GM19239 (cell line): ENCODE measurements around the gene NECTIN1.
"Not testable (repeated sequence)": the region's sequence is repeated elsewhere in the genome, so short reads cannot be mapped to it uniquely, and the experiment has no call there.

ENCODE experiments used
- DNase-seq: peaks from one replicate; pipeline ENCODE4 v3.0.0; 2011; ENCODE audit warnings: low spot score; ENCODE audit not compliant: insufficient read length
- FAIRE-seq: peaks from 2 replicates; lab custom pipeline; 2011; peaks lifted over from hg19 to GRCh38; lab: Jason Lieb, UNC

Gene NECTIN1

GRCh38 chr11:119607726-119608125, 121.3 kb downstream of the NECTIN1 start:
- DNase-seq (no peak), FAIRE-seq (no peak)

GRCh38 chr11:119605137-119605665, 123.8 kb downstream of the NECTIN1 start:
- FAIRE-seq: no peak
- DNase-seq: no peak

- no peak for DNase-seq
- FAIRE-seq: no peak
Observed at GRCh38 chr11:119602745-119603373, 126.1 kb downstream of the NECTIN1 start.

- FAIRE-seq (peak; percentile 74), DNase-seq (peak; percentile 44)
Observed at GRCh38 chr11:119599864-119600541, 129.0 kb downstream of the NECTIN1 start.

- DNase-seq, FAIRE-seq: not testable (repeated sequence)
Observed at GRCh38 chr11:119595941-119596340, 133.1 kb downstream of the NECTIN1 start.

- no peak for FAIRE-seq
- no peak for DNase-seq
Observed at GRCh38 chr11:119594639-119595249, 134.3 kb downstream of the NECTIN1 start.

- no peak for DNase-seq
- FAIRE-seq: no peak
Observed at GRCh38 chr11:119593346-119593745, 135.7 kb downstream of the NECTIN1 start.

GRCh38 chr11:119592642-119593041, 136.4 kb downstream of the NECTIN1 start:
- no peak for FAIRE-seq
- no peak for DNase-seq

- DNase-seq (no peak), FAIRE-seq (no peak)
Observed at GRCh38 chr11:119591836-119592310, 137.1 kb downstream of the NECTIN1 start.

GRCh38 chr11:119590651-119591351, 138.2 kb downstream of the NECTIN1 start:
- FAIRE-seq (no peak), DNase-seq (no peak)

GRCh38 chr11:119589001-119589400, 140.0 kb downstream of the NECTIN1 start:
- FAIRE-seq (no peak), DNase-seq (no peak)
